GM15510 (cell line): ENCODE measurements around the gene CACNG4.

Source experiments
- POLR2A ChIP-seq: IDR thresholded peaks from 3 replicates; pipeline ENCODE4 v1.6.1; 2011; ENCODE audit warnings: borderline replicate concordance; ENCODE audit not compliant: insufficient read length; ENCODE audit errors: extremely low read depth

CACNG4 gene

DNA sequence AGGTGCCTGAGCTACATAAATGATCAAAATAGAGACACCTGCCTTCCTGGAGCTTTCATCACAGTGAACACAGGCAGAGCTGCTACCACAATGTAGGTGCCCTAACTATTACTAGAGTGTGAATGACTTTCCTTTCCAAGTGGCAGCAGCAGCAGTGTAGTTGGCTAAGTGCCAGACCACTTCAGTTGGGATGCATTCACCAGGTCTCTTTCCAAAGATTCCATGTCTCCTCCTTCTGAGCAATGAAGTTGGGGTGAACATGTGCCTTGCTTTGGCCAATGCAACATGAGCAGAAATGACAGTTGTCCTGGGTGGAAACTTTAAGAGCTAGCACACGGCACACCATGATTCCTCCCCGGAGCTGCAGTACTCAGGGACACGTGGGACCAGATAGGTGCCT, 23.3 kb upstream of the CACNG4 start:
- TF ChIP-seq POLR2A: no peak

DNA sequence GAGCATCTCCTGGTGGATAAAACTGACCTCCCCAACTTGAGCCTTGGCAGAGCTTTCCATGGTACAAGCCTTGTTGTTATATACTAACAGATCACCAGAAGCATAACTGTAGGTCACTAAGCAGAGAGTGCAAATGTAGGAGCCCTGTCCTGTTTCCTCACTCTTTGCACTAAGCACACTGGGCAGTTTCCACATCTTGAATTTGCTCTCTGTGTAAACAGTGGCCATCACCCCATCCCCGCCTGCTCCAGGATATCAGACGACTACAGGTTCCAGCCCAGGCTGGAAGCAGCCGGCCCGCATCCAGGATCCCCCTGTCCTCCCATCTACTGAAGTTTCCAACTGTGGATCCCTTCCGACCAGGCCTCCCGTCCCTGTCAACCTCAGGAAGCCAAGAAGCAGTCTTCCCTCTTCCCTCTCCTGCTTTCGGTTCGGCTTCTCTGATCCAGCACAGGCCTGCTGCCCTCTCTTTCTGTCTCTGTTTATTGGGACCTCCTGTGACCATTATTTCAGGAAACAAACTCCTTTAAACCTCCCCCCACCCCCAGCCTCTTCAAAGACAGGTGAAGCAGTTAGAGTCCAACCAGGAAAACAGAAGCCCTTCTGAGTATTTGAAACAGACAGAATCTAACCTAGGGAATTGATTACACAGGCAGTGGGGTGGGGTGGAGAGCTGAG, 22.6 kb upstream of the CACNG4 start:
- no peak for TF ChIP-seq POLR2A

GRCh38 chr17:66942451-66943264, 21.8 kb upstream of the CACNG4 start:
- no peak for TF ChIP-seq POLR2A

GRCh38 chr17:66943484-66943883, 21.0 kb upstream of the CACNG4 start:
- TF ChIP-seq POLR2A: no peak

DNA sequence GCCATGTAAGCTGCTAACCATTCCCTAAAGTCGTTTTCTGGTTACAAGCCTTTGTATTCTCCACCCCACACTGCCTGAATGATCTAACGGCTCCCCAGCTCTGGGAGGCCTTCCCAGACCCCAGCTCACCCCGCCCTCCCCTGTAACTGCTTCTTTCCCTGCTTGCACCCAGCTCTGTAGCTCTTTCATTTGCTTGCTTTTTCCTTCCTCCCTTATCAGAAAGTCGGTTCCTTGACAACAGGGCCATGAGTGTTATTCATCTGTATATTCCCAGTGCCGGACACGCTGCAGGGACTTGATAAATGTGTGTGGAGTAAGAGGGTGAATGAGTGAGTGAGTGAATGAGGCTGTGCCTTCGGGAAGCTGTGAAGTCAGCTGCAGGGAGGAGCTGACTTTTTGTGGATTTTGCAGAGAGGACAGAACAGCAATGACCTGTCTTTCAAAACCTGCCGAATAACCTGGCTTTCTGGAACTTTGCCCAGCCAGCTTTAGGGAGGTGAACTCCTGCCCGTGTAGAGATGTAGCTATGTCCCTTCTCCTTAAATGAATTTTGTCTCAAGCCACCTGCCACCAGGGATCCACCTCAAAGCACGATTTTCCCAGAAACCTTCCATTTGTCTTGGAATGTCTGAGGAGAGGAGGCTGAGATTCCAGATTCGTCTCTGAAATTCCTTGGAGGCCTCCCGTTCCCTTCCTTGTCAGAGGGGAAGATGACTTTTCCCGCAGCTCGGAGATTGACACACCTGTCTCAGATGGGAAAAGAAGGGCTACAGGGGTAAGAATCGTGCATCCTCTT, 20.0 kb upstream of the CACNG4 start:
- no peak for TF ChIP-seq POLR2A

- TF ChIP-seq POLR2A: no peak
Measured at GRCh38 chr17:66945147-66945835, 19.2 kb upstream of the CACNG4 start.

DNA sequence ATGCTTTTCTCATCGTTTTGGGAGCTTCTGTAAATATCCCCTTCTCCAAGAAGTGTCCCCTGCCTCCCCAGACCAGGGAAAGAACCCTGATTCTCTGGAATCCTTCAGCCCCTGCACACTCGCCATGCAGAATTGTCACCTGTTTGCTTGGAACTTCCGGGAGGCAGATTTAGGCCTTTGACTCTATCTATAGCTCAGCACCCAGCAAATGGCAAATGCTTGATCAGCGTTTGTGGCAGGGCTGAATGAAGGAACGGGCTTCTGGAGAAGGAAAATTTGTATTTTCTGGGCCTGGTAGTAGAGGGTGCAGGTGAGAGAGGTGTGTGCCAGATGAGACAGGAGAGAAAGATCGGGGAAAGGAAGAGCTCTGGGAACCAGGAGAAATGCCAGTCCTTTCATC, 18.3 kb upstream of the CACNG4 start:
- no peak for TF ChIP-seq POLR2A

GRCh38 chr17:66947311-66947710, 17.2 kb upstream of the CACNG4 start:
- TF ChIP-seq POLR2A: no peak

DNA sequence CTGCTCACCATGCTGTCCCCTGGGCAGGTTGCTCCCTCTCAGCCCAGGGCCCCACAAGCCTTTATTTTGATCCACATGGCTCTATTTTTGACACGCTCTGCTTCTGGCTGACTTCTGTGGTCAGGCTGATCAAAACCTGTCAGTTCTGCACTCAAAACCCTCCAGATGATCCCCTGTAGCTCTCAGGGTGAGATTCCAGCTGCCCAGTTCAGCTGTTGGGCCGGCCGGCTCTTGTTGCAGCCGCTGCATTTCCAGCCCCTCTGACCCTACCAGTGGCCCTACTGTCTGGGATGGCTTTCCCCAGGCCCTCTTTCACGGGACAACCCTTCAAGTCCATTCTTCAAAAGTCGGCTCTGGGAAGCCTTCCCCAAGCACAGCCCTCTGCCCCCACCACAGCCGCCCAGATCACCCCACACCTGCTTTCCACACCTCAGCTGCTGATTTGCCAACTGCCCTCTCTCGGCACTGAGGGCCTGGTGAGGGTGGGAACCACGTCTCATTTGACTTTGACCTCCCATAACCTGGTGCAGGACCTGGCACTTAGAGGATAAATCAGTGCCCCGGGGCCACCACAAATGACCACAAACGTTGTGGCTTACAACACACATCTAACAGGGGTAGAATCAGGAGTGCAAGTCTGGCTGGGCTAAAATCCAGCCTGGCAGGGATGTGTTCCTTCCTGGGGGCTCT, 16.3 kb upstream of the CACNG4 start:
- TF ChIP-seq POLR2A: no peak

DNA sequence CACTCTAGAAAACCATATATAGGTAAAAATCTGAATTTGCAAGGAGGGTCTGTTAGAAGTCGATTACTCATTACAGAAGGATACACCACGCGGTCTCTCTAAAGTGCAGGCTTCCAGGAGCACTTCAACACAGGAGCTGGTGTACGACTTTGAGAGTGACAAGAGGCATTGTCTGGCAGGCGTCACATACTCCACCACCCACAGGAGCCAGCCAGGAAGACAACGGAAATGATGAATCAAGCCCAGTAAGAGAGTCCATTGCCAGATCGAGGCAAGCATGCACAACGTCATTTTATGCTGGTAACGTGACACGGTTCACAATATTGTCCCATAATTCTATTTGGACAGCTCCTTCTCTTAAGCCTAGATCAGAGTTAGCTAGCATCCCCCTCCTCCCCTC, 15.0 kb upstream of the CACNG4 start:
- TF ChIP-seq POLR2A: no peak

DNA sequence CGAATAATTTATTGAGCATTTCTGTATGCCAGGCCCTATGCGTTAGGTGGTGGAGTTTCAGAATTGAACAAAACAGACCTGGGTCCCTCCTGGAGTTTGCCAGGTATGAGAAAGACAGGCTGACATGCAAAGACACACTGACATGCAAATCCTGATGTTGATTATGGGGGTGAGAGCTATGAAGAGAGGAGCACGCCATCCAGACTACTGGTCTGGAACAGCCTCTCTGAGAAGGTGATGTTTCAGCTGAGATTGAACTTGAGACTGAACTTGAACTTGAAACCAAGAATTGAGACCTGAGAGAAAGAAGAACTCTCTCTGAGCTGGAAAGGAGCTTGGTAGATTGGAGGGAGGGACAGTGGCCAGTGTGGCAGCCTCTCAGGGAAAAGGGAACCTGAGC, 14.2 kb upstream of the CACNG4 start:
- TF ChIP-seq POLR2A: no peak

DNA sequence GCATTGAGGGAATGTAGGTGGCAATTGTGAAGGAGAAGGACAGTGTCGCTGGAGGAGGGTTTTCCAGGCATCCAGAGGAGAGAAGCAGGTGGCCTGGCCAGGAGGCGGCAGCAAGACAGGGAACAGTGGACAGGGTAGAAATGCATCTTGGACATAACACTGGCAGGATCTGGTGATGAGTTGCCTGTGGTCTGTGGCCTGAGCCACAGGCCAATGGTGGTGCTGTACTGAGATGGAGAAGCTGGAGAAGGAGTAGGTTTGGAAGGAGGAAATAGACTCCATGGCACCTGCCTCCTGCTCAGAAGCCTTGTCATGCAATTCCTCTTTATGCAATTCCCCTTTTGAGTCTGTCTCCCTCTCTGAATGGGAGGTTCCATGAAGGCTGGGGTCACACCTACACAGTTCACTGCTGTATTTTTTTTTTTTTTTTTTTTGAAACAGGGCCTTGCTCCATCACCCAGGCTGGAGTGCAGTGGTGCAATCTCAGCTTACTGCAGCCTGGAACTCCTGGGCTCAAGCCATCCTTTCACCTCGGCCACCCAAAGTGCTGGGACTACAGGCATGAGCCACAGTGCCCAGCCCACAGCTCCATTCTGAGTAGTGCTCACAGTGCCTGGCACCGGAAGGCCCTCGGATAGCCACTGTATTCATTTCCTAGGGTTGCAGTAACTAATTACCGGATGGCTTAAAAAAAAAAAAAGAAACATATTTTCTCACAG, 13.5 kb upstream of the CACNG4 start:
- no peak for TF ChIP-seq POLR2A

- TF ChIP-seq POLR2A: no peak
Measured at GRCh38 chr17:66951605-66951953, 12.9 kb upstream of the CACNG4 start.
